Measurements from ENCODE around the gene MPPED1. TPM values are rescaled to one million over a fixed set of nuclear protein-coding genes. Genes with fewer than 3 reads are reported as not detected.

MPPED1 gene
- total RNA-seq, 1 donor from 2014 or later: not detected

DNA sequence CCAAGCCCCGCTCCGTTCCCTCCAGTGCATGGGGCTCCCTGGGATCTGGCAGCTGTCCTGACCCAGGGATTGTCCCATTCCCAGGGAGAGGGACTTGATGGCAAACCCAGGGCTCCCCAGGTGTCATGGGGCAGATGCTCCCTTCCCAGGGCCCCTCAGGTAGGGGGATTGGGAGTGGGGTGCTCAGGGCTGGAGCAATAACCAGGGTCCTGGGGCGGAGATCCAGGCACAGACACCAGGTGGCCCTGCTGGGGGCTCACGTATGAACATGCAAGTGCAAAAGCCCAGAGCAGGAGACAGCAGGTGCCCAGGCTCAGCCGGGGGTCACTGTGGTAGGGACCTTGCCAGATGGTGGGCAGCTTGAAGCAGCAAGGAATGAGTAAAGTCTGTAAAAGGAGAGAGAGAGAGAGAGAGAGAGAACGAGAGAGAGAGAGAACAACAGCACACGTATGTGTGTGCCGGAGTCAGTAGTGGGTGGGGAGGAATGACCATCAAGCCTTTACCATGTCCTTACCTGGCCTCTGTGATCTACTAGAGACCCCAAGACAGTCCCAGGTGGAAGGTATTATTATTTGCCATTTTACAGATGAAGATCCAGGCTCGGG is 19.3 kb upstream of the MPPED1 start:
- DNase-seq (ENCODE audit: low read depth): no peak

DNA sequence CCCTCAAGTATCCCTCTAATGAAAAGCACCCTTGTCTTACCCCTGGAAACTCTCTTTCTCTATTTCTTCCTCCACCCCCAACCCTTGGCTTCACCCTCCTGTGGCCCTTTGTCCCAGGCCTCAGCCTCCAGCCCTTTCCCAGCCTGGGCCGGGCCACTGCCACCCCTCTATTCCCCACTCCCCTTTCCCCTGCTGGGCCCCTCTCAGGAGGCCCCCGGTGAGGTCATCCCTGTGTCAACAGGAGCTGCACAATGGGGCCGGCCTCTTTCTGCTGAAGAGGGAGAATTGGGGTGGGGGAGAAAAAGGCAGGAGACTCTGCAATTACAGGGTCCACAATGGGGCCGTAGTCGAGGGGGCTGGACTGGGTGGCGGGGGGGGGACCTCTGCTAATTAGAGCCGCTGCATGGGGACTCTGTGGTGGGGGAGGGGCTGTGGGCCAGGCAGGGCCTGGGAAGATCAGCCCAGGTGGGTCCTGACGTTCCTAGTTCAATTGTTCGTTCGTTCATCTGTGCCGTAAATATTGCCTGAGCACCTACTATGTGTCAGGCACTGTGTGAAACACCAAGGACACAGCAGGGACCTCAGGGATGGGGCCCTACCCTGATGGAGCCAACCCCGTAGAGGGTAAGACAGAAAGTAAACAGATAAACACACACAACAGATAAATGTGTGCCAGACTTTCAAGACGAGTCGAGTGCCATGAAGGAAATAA is 18.5 kb upstream of the MPPED1 start:
- DNase-seq (ENCODE audit: low read depth): no peak

DNA sequence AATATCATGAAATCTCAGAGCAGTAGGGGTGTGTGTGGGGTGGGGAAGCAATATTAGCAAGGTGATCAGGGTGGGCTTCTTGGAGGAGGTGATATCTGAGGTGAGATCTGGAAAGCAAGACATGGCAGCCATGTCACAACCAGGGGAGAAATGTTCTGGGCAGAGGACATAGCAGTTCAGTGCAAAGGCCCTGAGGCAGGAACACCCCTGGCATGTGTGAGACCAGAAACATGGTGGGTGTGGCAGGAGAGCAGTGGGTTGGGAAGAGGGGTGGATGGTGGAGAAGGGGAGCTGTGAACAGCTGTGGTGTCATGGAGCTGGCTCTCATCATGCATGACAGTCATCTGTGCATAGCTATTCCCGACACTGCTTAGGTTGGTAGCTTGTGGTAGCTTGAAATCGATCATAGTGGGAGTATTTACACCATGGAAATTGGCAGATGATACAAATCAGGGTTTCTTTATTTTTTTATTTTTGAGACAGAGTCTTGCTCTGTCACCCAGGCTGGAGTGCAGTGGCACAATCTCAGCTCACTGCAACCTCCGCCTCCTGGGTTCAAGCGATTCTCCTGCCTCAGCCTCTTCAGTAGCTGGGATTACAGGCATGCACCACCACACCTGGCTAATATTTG is 17.9 kb upstream of the MPPED1 start:
- no peak for DNase-seq (ENCODE audit: low read depth)

DNA sequence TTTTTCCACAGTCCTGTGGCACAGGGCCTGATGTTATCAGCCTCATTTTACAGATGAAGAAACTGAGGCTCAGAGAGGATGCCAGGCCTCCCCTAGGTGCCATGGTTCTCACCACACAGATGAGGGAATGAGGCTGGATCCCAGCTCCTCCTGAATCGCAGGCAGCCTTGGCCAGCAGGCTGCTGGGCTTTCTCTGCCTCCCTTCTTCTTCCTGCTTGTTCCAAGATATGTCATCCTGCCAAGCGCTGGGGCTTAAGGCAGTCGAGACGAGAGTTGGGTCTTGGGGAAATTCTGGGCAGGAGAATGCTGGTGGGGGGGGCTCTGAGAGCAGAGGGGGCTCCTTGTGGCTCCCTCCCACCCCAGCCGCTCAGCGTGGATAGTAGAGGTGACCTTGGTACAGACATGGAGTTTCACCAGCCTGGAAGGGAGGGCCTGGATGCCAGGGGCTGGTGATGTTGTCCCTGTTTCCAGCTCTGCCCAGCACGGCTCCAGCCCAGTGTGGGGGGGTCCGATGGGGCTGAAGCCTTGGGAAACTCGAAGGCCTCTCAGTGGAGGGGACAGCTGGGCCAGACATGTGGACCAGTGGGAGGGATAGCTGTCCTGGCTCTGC is 16.6 kb upstream of the MPPED1 start:
- DNase-seq (ENCODE audit: low read depth): no peak

DNA sequence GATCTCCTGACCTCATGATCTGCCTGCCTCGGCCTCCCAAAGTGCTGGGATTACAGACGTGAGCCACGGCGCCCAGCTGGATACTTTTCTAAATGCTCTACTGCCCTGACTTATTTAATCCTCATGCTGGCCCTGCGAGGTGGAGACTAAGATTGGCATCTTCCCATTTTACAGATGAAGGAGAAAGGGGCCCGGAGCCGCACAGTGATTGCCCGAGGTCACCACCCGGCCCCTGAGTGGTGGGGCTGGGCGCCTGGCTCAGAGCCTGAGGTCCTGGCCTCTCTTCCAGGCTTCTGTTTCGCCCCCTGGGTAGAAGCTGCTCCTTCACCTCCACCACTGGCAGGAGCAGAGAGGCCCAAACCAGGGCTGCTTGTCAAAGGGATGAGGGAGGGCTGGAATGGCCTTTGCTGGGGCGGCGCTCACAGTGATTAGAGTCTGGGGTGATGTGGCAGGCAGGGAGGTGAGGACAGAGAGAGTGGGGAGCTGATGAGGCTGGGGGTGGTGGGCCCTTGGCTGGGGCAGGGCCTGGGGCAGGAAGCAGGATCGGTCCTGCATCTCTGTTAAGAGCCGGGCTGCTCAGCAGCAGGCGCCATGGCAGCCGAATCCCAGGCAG is 15.4 kb upstream of the MPPED1 start:
- DNase-seq (ENCODE audit: low read depth): no peak

DNA sequence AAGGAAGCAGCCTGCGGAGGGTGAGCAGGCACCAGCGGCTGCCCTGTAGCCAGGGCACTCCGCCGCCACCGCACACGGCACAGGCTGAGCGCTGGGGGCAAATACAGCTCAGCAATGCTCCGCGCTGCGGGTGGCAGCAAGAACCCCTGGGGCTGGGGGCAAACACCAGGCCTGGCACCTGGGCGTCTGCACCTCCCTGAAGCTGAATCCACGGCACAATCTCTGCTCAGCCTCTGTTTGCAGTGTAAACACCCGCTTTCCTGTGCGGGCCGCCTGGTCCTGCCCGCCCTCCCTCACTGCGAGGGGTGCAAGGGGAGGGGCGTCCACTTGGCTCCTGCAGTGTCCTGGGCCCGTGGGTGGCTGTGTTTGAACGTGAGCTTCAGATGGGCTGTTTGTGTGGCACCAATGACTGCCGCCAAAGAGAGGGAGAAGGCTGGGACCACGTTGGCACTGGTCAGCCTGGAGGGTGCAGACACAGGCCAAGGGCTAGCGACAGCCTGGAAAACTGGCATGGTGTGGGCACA is 14.8 kb upstream of the MPPED1 start:
- DNase-seq (ENCODE audit: low read depth): no peak

DNA sequence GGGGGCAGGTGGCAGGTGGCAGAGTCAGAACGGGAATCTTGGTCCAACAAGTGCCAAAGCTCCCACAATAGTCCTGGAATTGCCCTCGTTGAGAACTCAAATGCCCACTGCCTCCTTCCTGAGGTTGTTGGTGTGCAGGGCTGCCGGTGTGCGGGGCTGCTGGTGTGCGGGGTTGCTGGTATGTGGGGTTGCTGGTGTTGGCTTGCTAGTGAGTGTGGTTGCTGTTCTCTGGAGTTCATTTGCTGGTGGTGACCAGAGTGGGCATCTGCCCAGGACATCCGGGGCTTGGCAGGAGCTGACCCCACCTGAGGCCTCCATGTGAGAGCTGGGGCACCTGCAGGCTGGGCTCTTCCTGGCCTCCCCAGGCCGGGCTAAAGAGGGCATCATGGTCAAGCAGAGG is 14.0 kb upstream of the MPPED1 start:
- no peak for DNase-seq (ENCODE audit: low read depth)

DNA sequence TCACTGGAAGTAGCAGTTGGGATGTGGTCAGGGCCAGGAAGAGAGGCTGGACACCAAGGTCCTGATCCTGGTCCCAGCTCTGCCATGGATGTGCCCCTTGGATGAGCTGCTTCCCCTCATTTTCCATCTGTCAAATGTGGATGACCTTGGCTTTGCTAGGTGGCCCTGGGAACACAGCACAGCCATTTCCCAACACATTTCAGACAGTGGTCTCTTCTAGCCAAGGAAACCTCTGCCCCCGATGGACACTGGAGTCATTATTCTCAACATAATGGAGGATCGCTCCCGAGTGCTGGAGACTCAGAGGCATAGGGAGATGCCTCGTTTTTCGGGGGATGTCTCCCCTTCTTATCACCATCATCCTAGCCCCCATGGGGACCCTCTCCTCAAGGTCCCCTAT is 13.6 kb upstream of the MPPED1 start:
- DNase-seq (ENCODE audit: low read depth): no peak

DNA sequence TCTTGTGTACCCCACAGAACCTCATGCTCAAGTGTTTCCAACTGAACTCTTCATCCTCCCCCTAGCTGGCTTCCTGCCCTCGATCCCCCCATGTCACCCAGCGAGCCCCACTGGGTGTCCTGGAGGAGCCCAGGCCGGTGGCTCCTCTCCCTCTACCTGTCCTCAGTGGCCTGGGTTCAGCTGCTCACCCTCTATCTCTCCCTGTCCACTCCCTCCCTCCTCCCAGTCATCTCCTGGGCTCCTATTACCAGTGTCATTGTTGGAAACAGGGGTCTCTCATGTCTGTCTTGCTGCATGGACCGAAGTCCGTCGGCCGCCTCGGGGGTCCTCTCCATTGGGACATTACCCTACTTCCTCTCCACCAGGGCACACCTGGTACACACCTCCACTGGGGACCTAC is 12.9 kb upstream of the MPPED1 start:
- DNase-seq (ENCODE audit: low read depth): no peak

DNA sequence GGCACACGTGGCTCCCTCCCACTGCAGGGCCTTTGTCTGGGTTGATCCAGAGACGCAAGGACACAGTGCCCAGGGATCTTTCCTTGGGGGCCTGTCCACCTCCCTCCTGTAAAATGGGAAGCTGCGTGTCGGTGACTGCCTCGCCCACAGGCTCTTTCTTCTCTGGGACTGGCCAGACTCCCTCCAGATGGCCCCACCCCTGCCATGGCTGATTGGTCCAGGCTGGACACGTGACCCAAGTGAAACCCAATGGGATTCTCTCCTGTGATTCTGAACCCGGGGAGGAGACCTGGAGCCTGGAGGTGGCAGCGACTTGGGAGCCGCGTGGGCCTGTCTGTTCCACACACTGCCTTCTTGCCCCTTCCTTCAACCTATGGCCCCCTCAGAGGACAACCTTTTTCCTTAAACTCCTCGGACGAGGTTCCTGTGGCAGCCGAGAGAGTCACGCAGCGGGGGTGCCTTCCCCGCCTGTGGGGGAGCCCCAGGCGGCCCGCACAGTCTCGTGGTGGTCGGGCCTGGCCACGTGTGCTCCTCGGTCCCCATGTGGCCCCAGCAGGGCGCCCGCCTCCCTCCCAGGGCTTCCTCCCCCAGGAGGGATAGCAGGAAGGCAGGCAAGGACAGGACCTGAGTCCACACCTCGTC is 12.4 kb upstream of the MPPED1 start:
- DNase-seq (ENCODE audit: low read depth): no peak

DNA sequence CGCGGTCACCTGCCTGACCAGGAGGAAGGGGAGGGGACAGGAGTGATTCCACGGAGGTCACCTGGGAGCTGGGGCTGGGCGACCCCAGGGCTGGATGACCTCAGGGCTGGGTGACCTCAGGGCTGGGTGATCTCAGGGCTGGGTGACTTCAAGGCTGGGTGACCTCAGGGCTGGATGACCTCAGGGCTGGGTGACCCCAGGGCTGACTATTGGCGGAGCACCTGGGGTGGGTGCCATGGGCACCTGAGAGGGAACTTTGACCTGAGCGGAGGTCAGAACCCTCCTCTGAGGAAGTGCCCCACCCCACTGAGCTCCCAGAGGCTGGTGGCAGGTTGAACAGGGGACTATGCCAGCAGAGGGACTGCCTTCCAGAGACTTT is 11.8 kb upstream of the MPPED1 start:
- no peak for DNase-seq (ENCODE audit: low read depth)

DNA sequence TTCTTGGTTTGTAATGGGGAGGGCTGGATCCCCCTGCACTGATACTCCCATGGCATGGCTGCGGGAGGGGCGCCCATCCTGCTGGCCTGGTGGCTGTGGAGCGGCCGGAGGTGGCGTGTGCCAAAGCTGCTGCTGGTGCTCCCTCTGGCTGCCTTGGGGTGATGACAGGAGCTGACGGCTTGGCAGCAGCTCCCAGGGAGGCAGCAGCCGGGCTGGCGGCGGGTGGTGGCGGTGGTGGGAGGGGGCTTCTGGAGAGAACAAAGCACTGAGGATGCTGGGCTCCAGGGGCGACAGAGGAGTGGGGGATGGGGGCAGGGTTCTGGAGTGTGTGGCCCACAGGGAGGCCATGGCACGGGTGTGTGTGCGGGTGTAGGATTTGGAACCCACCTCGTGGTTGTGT is 11.4 kb upstream of the MPPED1 start:
- DNase-seq (ENCODE audit: low read depth): no peak

DNA sequence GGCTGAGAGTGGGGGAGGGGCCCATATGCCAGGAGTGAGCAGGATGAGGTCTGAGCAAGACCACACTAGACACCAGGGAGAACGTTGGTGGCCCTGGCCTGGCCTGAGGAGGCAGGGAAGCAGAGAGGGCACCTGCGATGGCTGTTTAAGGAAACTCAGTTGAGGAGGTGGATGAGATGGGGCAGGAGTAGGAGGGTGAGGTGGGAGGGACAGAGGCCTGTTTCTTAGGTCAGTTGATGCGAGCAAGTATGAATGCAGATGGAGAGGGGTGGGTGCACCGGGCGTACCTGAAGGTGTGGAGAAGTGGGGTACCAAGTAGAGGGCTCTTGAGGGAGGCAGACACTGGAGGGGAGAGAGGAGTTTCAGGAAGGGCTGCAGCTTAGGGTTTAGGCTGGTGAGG is 10.6 kb upstream of the MPPED1 start:
- DNase-seq (ENCODE audit: low read depth): no peak

DNA sequence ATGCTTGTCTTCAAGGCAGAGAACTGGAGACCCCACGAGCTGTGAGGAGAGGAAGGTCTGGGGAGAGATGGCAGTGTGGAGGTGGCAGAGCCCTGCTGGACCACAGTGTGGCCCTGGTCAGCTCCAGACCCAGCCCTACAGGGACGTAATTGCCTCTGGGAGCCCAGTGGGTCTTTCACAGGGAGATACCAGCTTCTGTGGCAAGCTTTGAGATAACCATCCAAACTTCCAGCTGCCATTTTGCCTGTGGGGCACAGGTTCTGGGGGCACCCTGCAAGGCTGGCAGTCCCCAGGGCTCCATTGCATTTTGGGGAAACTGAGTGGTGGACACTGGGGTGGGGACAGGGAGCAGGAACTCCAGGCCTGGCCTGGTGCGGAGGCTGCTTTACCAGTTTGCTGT is 10.2 kb upstream of the MPPED1 start:
- DNase-seq (ENCODE audit: low read depth): no peak

DNA sequence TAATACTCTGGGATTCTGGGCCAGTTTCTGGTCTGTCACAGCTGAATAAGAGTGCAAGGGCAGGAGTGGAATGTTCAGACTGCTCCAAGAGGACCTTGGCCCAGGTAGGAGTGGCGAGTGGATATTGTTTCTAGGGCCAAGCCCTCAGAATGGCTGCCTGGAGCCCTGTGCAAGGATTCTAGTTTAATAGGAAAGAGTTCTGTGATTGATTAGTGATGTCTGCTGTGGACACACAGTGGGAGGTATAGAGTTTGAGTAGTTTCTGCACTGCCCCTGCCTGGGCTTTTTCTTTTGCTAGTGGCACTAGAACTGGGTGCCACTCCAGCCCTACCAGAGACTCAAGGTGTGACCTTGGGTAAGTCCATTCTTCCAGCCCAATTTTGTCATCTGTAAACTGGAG is 9.7 kb upstream of the MPPED1 start:
- DNase-seq (ENCODE audit: low read depth): no peak

DNA sequence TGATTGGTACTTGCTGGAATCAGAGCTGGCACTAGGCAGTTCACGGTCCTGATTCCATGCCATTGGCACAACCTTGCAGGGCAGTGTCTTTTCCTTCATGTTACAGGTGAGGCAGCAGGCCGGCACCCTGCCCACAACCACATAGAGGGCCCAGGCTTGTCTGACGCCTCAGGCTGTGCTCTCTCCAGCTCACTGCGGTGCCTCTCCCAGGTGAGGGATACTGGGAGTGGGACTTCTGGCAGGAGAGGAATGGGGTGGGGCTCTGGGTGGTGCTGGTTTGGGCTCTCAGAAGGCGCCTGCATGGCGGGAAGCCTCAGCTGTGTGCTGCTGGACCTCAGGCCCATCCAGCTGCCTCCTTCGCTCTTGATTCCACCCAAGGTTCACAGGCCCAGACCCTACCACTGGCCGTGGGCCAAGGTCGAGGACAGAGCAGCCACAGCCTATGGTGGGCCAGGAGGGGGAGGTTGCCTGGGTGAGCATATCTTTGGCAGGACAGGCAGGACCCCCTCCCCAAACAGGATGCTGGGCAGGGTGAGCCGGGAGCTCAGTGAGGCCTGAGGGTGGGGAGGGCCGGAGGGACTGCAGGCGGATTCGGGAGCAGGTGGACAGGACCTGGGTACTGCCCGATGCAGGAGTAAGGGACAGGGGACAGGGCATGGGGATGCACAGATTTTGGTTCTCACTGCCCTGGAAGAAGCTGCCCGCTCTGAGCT is 7.0 kb upstream of the MPPED1 start:
- DNase-seq (ENCODE audit: low read depth): no peak

DNA sequence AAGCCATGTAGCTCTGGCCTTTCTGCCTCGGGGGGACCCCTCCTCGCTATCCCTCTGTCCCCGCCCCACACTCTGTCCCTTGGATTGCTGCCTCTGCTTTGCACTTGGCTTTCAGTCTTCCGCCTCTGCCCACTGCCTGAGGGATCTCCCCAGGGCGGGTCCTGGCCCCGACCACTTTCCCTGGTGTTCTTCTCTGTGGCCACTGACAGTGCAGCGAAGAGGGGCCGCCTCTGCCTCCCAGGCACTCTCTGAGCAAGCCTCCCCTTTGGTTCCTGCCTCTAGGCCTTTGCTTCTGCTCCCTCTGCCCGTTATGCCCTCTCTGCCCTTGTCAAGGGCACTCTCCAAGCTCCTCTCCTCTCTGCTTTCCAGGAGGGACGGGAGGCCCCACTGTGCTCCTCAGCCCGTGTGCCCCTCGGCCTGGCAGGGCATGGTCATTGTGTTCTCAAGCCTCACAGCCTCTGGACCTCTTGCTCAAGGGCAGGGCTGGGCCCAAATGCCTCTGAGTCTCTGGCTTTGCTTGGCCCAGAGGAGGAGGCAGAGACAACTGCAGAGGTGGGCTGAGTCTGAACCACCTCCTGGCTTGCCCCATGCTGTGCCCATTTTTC is 5.5 kb upstream of the MPPED1 start:
- no peak for DNase-seq (ENCODE audit: low read depth)

DNA sequence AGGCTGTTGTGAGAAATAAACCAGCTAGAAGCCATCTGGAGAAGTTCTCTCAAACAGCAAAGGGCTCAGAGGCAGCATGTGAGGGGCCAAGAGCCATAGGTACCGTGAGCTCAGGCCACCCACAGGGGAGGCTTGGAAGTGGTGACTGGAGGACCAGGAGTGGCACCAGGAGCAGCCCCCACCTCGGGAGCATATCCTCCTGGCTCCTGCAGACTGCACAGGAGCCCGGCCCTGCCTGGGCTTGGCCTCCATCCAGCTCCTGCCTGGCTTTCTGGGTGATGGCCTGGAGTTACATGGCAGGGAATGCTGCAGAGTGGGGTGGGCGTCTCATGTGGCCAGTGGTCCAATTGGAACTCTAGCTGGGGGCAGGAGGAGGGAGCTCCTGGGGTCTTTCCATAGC is 4.2 kb upstream of the MPPED1 start:
- DNase-seq (ENCODE audit: low read depth): no peak

DNA sequence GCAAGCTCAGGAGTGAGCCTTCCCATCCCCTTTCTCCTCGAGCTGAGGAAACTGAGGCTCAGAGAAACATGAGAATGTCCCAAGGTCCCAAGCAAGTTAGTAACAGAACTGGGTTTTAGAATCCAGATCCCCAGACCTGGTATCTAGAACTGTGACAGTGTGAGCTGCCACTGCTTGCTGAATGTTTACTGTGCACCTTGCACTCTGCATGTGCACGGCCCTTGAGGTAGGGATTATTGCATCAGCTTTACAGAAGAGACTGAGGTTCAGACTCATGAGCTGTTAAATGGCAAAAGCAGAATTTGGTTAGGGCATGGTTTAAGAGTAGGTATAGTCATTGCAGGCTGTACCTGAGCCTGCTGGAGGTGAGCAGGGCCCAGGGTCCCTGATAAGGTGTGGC is 3.8 kb upstream of the MPPED1 start:
- DNase-seq (ENCODE audit: low read depth): no peak

DNA sequence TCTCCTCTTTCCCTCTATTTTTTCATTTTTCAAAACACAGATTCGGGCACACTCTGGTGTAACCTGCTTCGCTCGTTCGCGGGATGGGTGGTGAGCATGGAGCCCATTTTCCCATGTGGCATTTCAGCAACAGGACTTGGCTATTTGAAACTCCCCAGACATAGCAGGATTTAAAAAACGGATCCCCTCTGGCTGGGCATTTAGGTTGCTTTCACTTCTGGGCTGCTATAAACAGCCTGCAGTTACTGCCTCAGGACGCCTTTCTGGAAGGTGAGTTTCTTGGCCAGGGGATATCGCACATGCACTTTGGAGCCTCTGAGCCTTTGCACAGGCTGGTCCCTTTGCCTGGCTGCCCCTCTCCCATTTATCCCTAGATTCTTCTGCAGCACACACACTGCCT is 2.8 kb upstream of the MPPED1 start:
- DNase-seq (ENCODE audit: low read depth): no peak

DNA sequence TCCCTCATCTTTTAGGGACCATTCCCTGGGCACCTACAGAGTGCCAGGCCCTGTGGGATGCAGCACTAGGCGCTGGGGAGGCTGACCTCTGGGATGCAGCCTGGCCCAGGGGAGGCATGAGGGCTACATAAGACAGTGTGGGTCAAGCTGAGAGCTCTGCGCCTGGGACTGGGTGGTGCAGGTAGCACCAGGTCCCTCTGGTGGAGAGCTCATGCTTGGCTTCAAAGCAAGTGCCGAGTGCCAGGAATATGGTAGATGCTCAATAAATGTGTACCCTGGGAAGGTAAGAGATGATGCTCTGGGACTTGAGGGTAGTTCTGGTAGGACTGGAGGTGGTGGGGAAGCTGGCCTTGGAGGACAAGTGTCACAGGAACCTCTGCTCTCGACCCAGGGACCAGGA is 2.0 kb upstream of the MPPED1 start:
- DNase-seq (ENCODE audit: low read depth): no peak
